Head of caudate nucleus (tissue), 42 donors: ENCODE results near the gene TMEM33.
A peak's percentile ranks its signal among the peaks of the same experiment; 100 is the strongest.

Experiments used
- DNase-seq, 42 donors: peaks; one replicate each; pipeline versions ENCODE4 v3.0.0 to v3.0.0-alpha.2; 2020 to 2021; ENCODE audit warnings: mixed read lengths in 7 of 42
- intact Hi-C: fragments of 100-400 bp; cut with DNase I; formaldehyde crosslinking; loops from one replicate; pipeline ENCODE4 v1.15.0; 2022

TMEM33 gene

DNA sequence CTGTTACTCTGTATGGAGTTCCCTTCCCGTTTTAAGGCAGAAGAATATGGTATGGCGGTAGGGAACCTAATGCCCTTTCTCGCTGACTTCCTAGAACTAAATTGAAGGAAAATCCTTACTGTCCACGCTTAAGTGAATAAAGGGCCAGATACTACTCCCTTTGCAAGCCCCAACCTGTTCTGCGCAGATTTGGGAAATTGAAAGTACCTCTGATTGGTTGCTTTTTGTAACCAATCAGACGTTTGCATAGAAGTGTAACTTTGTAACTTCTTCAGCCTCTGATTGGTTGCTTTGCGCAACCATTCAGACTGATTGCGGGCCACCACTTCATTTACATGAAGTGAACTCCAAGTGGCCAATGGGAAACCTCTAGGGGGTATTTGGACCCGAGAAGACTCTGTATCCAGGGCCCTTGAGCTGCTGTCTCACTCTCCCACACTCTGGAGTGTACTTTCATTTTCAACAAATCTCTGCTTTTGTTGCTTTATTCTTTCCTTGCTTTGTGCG, 1.2 kb upstream of the TMEM33 start:
- intact Hi-C loops, result no loop called here
- DNase-seq, result peak in 1 of 42 donors; percentile 11

DNA sequence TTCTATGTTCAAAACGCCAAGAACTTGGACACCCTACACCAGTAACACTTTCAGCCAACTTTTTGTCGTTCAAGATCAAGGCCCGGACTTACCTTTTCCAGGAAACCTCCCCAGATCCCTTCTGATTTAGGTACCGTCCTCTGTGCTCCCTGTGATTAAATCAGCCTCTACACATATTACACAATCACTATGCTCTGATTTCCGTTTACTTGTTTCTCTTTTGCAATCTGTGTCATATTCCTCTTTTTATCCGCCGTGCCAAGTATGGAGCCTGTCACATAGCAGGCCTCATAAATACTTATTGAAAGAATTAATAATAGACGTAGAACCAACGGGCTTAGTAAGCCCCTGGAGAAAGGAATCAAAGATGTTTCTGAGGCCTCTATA, 722 bp upstream of the TMEM33 start:
- intact Hi-C loops, result no loop called here
- no peak for DNase-seq

DNA sequence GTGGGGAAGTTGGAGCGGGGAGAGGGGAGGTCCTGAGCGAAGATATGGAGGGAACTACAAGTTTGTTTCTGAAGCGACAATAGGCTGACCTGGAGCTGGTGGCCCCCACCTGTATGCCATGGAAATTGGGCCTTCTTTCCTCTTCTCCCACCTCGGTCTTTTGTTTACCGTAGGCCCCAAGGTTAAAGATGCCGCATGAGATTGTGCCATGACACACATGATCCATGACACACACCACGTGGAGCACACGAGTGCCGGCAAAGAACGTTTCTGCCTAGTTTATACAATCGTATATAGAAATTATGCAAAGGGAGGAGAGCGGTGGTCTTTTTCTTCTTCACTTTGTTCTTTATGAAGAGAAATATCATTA, 408 bp downstream of the TMEM33 start:
- DNase-seq, result no peak
- intact Hi-C loops, result loop anchor here (5.0 kb wide), 1 partner anchor 57 kb away; the partner anchor contains the start of gene SLC30A9

DNA sequence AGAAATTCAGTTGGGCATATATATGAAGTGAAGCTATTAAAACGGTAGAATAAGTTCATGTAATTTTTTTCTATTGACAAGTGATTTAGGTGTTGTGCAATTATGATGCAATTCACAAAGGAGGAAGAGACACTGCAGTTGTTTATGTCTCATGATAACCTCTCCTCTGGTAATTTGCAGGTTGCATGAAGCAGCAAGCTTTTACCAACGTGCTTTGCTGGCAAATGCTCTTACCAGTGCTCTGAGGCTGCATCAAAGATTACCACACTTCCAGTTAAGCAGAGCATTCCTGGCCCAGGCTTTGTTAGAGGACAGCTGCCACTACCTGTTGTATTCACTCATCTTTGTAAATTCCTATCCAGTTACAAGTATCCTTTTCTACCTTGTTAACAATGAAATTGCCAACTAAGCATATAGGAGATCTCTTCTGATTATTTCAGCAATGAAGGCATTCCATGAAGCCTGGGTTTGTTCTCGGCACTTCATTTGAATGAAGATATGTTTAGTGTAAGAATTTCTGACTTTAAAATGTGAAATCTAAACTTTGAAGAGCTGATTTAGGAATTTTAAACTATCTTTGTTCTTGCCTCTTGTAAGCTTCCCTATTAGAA, 3.9 kb downstream of the TMEM33 start:
- intact Hi-C loops, result loop anchor here (5.0 kb wide), 1 partner anchor 53 kb away; the partner anchor contains the start of gene SLC30A9
- DNase-seq, result no peak

DNA sequence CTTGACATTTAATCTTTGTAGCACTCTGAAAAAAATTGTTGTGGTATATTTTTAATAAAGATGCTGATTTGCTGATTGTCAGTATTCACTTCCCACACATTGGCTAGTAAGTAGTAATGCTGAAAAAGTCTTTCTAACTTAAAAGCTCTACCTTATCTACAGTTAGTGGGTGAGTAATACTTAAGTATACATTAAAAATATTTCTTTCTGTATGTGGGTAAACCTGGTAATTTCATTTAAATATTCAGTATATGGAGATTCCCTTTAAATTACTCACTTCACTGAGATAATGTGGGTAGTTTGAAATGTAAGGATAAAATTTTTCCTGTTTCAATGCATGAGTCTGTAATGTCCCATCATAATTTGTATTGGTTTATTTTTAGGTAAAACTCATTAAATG, 5.6 kb downstream of the TMEM33 start:
- no peak for DNase-seq
- intact Hi-C loops, result no loop called here

- intact Hi-C loops, result no loop called here
- no peak for DNase-seq
Measured at GRCh38 chr4:41943506-41943905, 8.3 kb downstream of the TMEM33 start.

GRCh38 chr4:41944089-41944488, 8.9 kb downstream of the TMEM33 start:
- intact Hi-C loops, result no loop called here
- DNase-seq, result no peak

GRCh38 chr4:41949531-41949930, 14.3 kb downstream of the TMEM33 start:
- intact Hi-C loops, result no loop called here
- DNase-seq, result no peak

DNA sequence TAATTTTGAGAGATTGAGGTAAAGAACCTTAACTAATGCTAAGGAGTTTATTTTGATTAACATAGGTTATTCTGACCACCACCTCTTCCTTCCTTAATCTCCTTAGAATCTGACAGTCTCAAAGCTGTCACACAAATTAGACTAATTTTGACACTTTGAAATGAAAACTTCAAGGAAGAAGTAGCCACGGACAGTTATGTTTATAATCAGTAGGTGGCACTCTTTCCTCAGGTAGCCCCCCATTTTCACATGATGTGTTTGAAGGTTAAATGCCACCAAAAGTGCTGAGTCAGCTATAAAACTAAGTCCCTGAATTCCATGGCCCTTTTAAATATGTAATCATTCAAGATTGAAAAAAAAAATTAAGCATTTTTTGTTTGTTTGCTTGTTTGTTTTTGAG, 22.4 kb downstream of the TMEM33 start:
- no peak for DNase-seq
- intact Hi-C loops, result no loop called here

DNA sequence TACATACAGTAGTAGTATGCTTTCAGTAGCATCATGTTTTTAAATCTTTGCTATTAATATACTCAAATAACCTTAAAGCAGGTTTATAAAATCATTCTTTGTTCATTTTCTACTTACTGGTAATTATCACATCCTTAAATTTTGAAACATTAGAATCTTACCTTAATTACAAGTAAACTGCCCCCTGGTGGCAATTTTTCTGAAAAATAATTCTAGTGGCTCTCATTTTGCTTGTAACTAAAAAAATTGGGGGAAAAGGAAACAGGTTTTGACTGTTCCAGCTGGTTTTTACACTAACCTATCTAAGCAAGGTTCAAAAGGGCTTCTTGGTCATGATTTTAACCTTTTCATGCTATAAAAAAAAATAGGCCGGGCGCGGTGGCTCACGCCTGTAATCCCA, 27.9 kb downstream of the TMEM33 start:
- DNase-seq, result peak in 2 of 42 donors; percentile 5 to 6
- intact Hi-C loops, result no loop called here

DNA sequence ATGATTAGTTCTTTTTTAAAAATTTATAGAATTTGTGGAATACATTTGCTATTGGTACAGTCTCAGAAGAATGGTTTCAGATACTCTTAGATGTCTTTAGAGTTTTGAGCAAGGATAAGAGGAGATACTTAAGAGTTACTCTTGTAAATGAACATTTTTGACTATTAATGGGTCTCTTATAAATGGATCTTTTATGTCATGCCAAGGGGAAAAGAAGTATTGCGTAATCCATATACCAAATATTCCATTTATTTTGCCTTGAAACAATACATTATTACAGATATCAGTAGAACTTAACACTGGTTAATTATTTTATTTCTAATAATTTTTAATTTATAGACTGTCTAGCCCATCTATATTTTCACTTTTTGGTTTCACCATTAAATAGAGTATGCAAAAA, 29.2 kb downstream of the TMEM33 start:
- intact Hi-C loops, result no loop called here
- no peak for DNase-seq

DNA sequence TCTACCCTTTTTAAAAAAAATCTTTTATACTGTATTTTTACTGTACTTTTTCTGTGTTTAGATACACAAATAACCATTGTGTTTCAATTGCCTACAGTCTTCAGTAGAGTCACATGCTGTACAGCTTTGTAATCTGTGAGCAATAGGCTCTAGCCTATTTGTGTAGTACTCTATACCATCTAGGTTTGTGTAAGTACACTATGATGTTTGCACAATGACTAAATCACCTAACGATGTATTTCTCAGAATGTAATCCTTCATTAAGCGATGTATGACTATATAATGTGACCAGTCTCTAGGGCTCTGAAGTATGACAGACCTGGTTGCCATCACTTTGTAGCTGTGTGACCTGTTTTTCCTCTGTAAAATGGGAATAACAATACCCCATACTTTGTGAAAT, 32.2 kb downstream of the TMEM33 start:
- intact Hi-C loops, result no loop called here
- no peak for DNase-seq

GRCh38 chr4:41969671-41970070, 34.4 kb downstream of the TMEM33 start:
- intact Hi-C loops, result no loop called here
- DNase-seq, result no peak

DNA sequence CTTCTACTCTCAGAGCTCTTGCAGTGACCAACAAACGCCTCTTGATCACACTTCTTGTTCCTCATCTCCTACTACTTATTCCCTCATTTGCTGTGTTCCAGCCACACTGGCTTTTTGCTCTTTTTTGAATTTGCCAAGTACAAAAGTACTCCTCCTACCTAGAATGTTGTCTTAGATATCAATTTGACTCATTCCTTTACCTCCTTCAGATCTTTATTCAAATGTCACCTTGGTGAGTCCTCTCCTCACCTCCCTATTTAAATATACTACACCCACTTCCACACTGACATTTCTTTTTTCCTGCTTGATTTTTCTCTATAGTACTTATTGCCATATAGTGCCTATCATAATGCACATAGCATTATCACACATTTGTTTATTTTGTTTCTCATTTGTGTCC, 40.1 kb downstream of the TMEM33 start:
- intact Hi-C loops, result no loop called here
- DNase-seq, result peak in 5 of 42 donors; percentile 10 to 38 (median 21)

DNA sequence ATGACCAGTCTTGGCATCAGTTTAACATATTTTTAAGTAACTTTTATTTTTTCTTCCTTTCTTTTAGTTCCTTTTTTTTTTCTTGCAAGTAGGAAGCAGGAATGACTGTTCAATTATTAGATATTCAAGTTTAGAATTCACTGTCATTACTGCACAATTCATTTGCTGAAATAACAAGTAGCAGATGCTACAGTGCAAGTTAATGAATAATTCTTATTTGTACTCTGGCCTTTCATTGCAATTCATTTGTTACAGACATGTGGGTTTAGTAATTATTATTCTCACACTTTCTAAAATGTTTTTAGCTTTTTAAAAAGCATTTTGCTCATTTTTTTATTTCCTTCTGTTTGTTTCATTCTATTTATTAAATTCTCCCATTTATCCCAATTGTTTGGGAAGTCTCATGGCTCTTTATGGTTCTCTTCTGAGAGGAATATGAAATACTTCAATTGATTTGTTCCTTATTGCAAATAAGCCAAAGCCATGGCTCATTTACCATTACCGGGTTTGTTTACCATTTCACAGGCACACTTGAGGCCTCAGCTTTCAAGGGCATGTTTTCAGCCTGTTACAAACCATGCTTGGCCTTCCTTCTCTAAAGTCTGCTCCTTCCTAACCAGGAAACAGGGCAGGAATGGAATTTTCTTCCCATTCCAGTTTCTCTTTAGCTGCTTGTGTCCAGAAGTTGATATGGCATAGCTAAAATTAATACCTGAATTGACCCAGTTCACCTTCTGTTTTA, 41.7 kb downstream of the TMEM33 start:
- no peak for DNase-seq
- intact Hi-C loops, result no loop called here

DNA sequence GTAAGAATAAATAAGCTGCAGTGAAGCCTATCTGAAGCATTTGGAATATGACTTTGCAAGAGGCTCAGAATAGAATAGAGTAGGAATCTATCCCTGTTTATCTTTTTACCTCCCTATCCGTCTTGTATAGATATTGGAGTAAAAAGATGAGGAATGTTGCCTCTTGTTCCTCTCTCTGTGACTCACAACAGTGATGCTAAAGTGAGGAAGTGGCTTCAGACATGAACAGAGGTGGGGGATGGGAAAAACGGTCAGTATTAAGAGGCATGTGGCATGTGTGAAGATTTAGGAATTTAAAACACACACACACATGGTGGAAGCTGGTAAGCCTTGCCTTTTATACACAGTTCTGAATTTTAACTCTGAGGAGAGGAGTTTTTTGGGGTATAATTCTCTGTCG, 42.5 kb downstream of the TMEM33 start:
- intact Hi-C loops, result no loop called here
- no peak for DNase-seq

GRCh38 chr4:41981456-41981855, 46.2 kb downstream of the TMEM33 start, which contains the start of gene DCAF4L1:
DCAF4L1 (plus strand) TSS chr4:41981756; CDS start chr4:41981793, 37 bp downstream.
- intact Hi-C loops, result no loop called here
- no peak for DNase-seq

DNA sequence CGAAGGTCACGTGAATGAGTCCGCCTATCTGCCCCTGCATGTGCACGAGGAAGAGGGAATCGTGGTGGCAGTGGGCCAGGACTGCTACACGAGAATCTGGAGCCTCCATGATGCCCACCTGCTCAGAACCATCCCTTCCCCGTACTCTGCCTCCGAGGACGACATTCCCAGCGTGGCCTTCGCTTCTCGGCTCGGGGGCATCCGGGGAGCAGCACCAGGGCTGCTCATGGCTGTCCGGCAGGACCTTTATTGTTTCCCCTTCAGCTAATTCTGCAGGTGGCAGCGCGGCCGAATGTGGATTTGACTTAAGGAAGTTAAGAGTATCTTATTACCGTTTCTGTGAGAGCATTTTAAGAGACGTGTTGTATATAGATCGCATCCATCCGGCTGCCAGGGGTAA, 47.5 kb downstream of the TMEM33 start:
- intact Hi-C loops, result no loop called here
- DNase-seq, result no peak

DNA sequence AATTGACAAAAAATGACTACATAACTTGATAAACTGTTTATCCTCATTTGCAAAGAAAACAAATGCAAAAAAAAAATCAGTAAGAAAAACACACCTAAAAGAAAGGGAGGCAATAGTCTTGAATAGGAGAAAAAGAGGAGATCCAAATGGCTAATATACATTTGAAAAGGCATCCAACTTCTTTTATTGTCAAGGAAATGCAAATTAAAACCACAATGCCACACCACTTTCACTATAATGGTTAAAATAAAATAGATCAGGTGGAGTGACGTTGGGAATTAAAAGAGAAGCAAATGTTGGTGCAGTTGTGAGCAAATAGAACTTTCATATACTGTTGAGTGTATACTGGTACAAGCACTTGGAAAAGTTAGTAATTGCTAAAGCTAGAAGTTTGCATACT, 49.9 kb downstream of the TMEM33 start:
- intact Hi-C loops, result no loop called here
- DNase-seq, result no peak

- intact Hi-C loops, result loop anchor here (5.0 kb wide), 1 partner anchor 53 kb away; the partner anchor contains the start of gene TMEM33
Measured at GRCh38 chr4:41989994-41990364, 54.8 kb downstream of the TMEM33 start.

More at GRCh38 chr4:41989994-41990364, 54.8 kb downstream of the TMEM33 start:
- DNase-seq, result peak in 1 of 42 donors; percentile 42
